Subcutaneous abdominal adipose tissue (tissue), 5 donors: Measurements from ENCODE around the gene ADAMTS17.

Source experiments
- H3K27ac ChIP-seq: one replicate; pipeline ENCODE4 v1.7.0; 2013; ENCODE audit warnings: low read depth, mild to moderate bottlenecking, inconsistent platforms, low read length, moderate library complexity
- H3K27me3 ChIP-seq, 5 donors: one replicate each; pipeline ENCODE4 v1.7.0; 2013; ENCODE audit warnings: low read length in 5 of 5, inconsistent platforms in 1 of 5; ENCODE audit not compliant: control insufficient read depth in 5 of 5, insufficient read depth in 4 of 5
- H3K36me3 ChIP-seq, 5 donors: one replicate each; pipeline ENCODE4 v1.7.0; 2013; ENCODE audit warnings: low read length in 5 of 5; ENCODE audit not compliant: control insufficient read depth in 5 of 5, insufficient read depth in 5 of 5
- H3K4me1 ChIP-seq, 5 donors: one replicate each; pipeline ENCODE4 v1.7.0; 2013; ENCODE audit warnings: low read length in 5 of 5, mild to moderate bottlenecking in 3 of 5, moderate library complexity in 1 of 5; ENCODE audit not compliant: control insufficient read depth in 5 of 5, insufficient read depth in 5 of 5
- H3K4me3 ChIP-seq, 5 donors: one replicate each; pipeline ENCODE4 v1.7.0; 2013; ENCODE audit warnings: low read length in 5 of 5, low read depth in 1 of 5
- H3K9ac ChIP-seq, 5 donors: one replicate each; pipeline ENCODE4 v1.7.0; 2013; ENCODE audit warnings: low read length in 5 of 5, mild to moderate bottlenecking in 4 of 5, moderate library complexity in 3 of 5
- H3K9me3 ChIP-seq, 5 donors: one replicate each; pipeline ENCODE4 v1.7.0; 2013; ENCODE audit warnings: low read length in 5 of 5; ENCODE audit not compliant: control insufficient read depth in 5 of 5
- donor health status: healthy.
- donor health status: healthy.
- donor health status: healthy.
- donor health status: healthy.
- donor health status: healthy.

ADAMTS17 gene

DNA sequence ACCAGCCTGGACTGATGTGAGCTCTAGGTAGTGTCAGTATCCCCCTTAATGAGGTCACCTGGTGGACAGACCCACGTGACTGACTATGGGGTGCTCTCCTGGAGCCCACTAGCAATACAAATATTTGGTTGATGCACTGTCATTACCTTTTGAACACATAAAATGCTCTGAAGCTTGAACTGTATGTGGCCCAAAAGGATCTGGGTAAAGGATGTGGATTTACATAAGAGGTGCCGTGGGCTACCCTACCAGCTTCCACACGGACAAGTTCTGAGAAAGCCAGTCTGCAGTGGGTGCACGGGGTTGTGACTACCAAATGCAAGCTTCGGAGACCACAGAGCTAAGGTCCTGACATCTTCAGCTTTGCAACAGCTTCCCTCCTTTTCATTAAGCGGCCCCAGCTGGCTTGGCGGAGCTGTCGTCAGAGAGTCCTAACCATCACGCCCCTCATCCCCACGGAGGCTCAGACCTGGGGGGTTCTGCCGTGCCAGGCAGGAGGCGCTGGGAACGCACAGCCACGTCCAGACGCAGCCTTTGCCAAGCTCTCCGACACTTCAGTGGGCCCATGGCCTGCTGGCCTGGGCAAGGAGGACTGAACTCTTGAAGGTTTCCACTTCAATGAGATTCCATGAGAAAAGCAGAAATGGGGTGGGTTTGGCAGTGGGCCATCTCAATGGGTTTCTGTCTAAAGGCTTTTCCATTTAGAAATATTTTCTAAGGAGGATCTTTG, 228.3 kb downstream of the ADAMTS17 start:
- Histone ChIP-seq H3K9ac (no peak overlapping the region), H3K9me3 (no peaks in the 10 kb centered on the region), H3K4me1 (peaks cover 14 to 61% (median 56%) of the 10 kb centered on the region in 5 donors), H3K27ac (peak overlapping the region; percentile 74), H3K27me3 (no peaks in the 10 kb centered on the region), H3K36me3 (no peaks in the 10 kb centered on the region), H3K4me3 (peak overlapping the region in 2 of 5 donors; percentile 17 to 62)

DNA sequence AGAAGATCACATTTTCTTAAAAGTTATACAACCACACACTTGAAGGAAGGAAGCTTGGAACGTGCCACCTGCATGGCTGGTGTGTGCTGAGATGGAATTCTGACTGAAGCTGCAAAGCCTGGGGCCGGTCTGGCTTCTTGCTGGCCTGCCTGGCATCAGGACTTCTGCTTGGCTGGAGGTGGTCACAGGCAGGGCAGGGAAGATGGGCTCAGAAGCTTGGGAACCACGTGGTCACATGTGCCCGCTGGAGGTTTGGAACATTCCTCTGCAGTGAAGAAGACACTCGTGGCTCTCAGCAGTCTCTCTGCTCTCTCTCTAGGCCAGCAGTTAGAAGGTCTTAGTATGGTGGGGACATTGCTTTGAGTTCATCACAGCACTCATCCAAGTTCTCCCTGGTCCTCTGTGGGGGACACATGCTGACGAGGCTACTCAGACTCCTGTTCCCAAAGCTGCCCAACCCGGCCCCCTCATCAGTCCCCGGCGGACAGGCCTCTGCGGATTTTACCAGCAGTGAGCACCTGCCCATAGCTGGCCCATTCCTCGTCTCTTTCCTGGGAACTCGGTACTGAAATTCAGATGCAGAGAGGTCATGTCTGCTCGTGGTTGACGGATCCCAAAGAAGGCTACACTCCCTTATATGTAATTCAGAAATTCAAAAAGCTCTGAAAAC, 229.0 kb downstream of the ADAMTS17 start:
- Histone ChIP-seq H3K9me3 (no peaks in the 10 kb centered on the region), H3K9ac (no peak overlapping the region), H3K27ac (no peak overlapping the region), H3K4me3 (no peak overlapping the region), H3K4me1 (peaks cover 14 to 61% (median 56%) of the 10 kb centered on the region in 5 donors), H3K36me3 (no peaks in the 10 kb centered on the region), H3K27me3 (no peaks in the 10 kb centered on the region)

DNA sequence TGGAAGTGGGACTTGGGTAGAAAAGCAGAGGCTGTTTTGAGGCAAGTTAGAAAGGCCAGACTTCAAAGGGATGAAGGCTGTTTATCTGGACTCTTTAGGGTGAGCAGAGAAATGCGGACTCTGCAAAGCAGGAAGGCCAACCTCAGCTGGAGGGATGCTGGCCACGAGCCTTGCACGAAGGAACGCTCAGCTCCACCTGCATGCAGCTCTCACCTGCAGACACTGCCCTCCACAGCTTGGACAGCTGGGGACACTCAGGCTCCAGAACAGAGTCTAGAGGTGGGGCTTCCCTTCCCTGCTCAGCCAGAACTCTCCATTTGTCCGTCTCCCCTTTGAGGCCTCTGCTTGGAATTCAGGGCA, 229.7 kb downstream of the ADAMTS17 start:
- Histone ChIP-seq H3K4me1 (peaks cover 14 to 61% (median 56%) of the 10 kb centered on the region in 5 donors), H3K9me3 (no peaks in the 10 kb centered on the region), H3K27ac (no peak overlapping the region), H3K9ac (no peak overlapping the region), H3K36me3 (no peaks in the 10 kb centered on the region), H3K4me3 (no peak overlapping the region), H3K27me3 (no peaks in the 10 kb centered on the region)

DNA sequence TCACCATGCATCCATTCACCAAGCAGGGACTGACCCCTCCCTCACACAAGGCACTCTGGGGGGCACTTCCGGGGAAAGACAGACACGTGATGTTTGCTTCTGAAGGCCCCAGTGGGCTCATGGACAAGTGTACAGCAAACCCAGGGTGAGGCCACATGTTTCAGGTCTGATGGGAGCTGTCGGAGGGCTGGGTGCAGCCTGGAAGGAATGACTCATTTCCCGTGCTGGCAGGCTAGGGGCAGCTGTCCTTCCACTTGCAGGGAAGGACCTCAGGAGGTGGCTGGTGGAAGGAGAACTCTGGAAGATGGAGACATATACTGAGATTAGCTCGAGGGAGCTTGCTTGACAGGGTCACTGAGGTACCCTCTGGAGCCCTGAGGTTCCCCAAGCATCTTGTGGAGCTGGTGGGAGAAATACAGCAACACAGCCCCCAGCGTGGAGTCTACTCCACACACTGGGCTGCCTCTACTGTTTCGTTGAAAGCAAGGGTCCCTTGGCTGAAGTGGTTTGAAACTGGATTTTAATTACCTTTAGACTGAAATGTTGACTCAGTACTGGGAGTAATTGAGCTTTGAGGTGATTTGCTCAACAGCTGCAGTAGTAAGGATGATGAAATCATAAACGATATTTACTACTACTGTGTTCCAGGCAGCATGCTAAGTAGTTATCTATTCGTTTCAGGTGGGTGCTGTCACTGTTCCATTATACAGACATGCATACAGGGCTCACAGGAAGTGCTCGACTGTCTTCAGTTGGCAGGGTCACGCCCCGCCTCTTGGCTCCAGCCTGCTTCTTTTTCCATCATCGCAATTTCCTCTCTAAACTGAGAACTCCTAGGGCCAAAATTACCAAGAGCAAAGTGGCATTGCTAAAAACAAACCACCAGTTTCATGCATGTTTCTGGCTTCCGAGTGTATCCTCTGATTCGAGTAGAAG, 230.4 kb downstream of the ADAMTS17 start:
- Histone ChIP-seq H3K36me3 (no peaks in the 10 kb centered on the region), H3K4me3 (no peak overlapping the region), H3K27me3 (no peaks in the 10 kb centered on the region), H3K9ac (no peak overlapping the region), H3K27ac (peak overlapping the region; percentile 18), H3K9me3 (no peaks in the 10 kb centered on the region), H3K4me1 (peaks cover 14 to 56% (median 53%) of the 10 kb centered on the region in 5 donors)

DNA sequence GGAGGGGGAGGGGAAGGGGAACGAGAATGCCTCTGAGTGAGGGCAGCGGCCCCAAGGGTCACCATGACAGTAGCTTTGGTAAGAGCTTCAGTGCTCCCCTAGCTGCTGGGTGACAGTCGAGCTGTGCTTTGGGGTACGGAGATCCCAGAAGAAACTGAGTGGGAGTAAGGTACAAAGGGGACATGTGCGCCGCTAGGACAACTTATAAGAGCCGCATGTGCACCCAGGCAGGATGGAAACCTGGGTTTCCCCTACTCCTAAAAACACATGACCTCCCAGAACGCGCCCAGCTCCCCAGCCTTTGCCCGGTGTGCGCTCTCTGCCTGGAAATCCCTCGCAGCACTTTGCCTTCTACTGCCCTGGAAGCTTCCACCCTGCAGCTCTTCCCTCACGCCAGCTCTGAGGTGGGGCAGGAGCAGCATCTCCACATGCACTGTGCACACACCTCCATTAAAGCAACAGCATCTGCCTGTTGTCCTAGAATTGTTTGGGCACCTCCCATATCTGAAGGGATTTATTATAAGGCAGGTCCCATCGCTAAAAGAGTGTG, 232.2 kb downstream of the ADAMTS17 start:
- no peak overlapping the region for H3K4me3 ChIP-seq
- H3K9ac ChIP-seq: no peak overlapping the region
- no peaks in the 10 kb centered on the region for H3K36me3 ChIP-seq
- no peaks in the 10 kb centered on the region for H3K9me3 ChIP-seq
- no peak overlapping the region for H3K27ac ChIP-seq
- peaks cover 14 to 41% (median 40%) of the 10 kb centered on the region in 5 donors for H3K4me1 ChIP-seq
- no peaks in the 10 kb centered on the region for H3K27me3 ChIP-seq

DNA sequence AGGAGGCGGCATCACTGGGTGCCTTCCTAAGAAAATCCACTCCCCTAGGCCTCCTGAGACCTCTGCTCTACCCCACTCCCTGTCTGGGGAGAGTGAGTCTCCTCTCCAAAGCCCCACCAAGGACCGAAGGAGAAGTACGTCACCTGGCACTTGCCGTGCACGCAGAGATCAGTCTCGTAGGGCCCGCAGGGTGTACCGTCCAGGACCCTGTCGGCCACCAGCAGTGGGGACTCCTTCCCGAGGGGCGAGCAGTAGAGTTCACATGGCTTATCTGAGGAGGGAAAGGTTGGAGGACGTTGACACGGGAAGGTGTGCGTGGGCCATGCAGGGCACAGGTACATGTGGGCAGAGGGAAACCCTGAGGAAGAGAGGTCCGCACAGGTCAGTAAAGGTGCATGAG, 232.9 kb downstream of the ADAMTS17 start:
- no peaks in the 10 kb centered on the region for H3K27me3 ChIP-seq
- no peak overlapping the region for H3K4me3 ChIP-seq

DNA sequence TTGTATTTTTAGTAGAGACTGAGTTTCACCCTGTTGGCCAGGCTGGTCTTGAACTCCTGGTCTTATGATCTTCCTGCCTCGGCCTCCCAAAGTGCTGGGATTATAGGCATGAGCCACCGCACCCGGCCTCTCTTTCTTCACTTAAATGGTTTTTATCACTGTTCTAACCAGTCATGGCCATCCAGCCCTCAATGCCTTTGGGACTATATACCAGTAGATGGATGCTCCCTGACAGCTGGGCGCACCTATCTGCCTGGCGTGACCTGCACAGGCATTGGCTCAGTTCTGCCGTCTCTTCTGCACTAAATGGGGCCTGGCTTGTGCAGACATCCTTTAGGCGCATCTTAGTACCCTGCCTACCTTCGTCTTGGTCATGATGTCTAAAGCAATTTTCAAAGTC, 233.4 kb downstream of the ADAMTS17 start:
- no peaks in the 10 kb centered on the region for H3K27me3 ChIP-seq
- peaks cover 9 to 30% (median 28%) of the 10 kb centered on the region in 5 donors for H3K4me1 ChIP-seq
- no peaks in the 10 kb centered on the region for H3K36me3 ChIP-seq
- no peaks in the 10 kb centered on the region for H3K9me3 ChIP-seq
- no peak overlapping the region for H3K9ac ChIP-seq
- no peak overlapping the region for H3K27ac ChIP-seq
- H3K4me3 ChIP-seq: no peak overlapping the region

More for the DNA sequence above, 232.9 kb downstream of the ADAMTS17 start:
- Histone ChIP-seq H3K4me1 (peaks cover 14 to 35% (median 33%) of the 10 kb centered on the region in 5 donors), H3K9ac (no peak overlapping the region), H3K27ac (no peak overlapping the region), H3K9me3 (no peaks in the 10 kb centered on the region), H3K36me3 (no peaks in the 10 kb centered on the region)

DNA sequence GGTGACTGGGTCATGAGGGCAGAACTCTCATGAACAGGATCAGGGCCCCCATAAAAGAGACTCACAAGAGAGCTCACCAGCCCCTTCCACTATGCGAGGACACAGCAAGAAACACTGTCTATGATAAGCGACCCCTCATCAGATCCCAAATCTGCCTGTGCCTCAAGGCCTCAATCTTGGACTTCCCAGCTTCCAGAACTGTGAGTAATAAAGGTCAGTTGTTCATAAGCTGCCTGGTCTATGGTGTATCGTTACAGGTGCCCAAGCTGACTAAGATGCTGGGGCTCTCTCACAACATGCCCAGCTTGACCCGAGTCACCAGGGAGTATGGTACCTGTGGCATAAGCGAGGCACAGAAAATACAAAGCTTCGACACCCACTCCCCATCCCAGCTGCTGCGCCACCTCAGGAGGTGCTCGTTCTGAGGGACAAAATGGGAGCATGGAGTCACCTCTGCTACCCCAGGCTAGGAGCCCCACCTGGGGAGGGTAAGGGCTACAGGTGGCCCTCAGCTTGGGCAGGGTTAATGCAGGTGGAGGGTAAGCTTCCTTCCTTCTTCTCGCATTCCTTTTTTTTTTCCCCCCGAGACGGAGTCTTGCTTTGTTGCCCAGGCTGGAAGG, 234.1 kb downstream of the ADAMTS17 start:
- H3K4me3 ChIP-seq: no peak overlapping the region
- no peaks in the 10 kb centered on the region for H3K9me3 ChIP-seq
- H3K4me1 ChIP-seq: peaks cover 9 to 24% (median 23%) of the 10 kb centered on the region in 5 donors
- no peaks in the 10 kb centered on the region for H3K36me3 ChIP-seq
- no peak overlapping the region for H3K9ac ChIP-seq
- no peak overlapping the region for H3K27ac ChIP-seq
- H3K27me3 ChIP-seq: no peaks in the 10 kb centered on the region

DNA sequence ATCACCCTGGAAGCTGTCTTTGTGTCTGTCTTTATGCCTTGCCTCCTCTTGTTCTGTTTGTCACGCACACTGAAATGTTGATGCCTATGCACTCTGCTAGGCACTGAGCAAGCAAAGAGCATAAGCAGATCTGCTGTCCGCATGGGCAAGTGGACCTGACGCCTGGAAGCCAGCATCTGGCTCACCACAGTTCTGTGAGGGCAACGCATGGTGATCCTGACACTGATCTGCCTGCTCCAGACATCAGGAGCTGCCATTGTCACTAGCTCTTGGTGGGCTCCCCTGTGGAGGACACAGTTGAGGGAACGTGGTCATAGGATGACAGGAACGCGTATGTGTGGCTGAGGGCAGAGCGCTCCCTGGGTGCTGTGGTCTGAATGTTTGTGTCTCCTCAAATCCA, 234.6 kb downstream of the ADAMTS17 start:
- Histone ChIP-seq H3K27ac (no peak overlapping the region), H3K9me3 (no peaks in the 10 kb centered on the region), H3K36me3 (no peaks in the 10 kb centered on the region), H3K4me3 (no peak overlapping the region), H3K9ac (no peak overlapping the region), H3K27me3 (no peaks in the 10 kb centered on the region), H3K4me1 (peaks cover 7 to 18% (median 17%) of the 10 kb centered on the region in 5 donors)
